Measurements from ENCODE around the gene KRTAP19-7.

The KRTAP19-7 gene

GRCh38 chr21:30552782-30553181, 8.3 kb downstream of the KRTAP19-7 start:
- H3K36me3 Mint-ChIP-seq (ENCODE audit: low read depth), result no peaks in the 10 kb centered on the region
- H3K4me3 Mint-ChIP-seq, result no peak overlapping the region
- no peaks in the 10 kb centered on the region for H3K27me3 Mint-ChIP-seq
- H3K4me1 Mint-ChIP-seq (ENCODE audit: low read depth), result no peaks in the 10 kb centered on the region
- H3K9me3 Mint-ChIP-seq, result peaks cover 12% of the 10 kb centered on the region
- no peak overlapping the region for H3K27ac Mint-ChIP-seq
- DNase-seq, result no peak

GRCh38 chr21:30541764-30542163, 19.4 kb downstream of the KRTAP19-7 start, which contains the start of gene KRTAP19-6:
TSS of gene KRTAP19-6 (minus strand) at chr21:30541864. CDS start at chr21:30541833, 31 bp downstream.
- H3K36me3 Mint-ChIP-seq (ENCODE audit: low read depth), result no peaks in the 10 kb centered on the region
- no peaks in the 10 kb centered on the region for H3K4me1 Mint-ChIP-seq (ENCODE audit: low read depth)
- H3K27ac Mint-ChIP-seq, result no peak within 1 kb of the TSS
- DNase-seq, result no peak
- no peaks in the 10 kb centered on the region for H3K27me3 Mint-ChIP-seq
- H3K4me3 Mint-ChIP-seq, result no peak within 1 kb of the TSS
- H3K9me3 Mint-ChIP-seq, result peaks cover 2% of the 10 kb centered on the region

GRCh38 chr21:30518876-30519275, 42.2 kb downstream of the KRTAP19-7 start:
- Mint-ChIP-seq H3K4me1 (ENCODE audit: low read depth) (no peaks in the 10 kb centered on the region), H3K36me3 (ENCODE audit: low read depth) (no peaks in the 10 kb centered on the region), H3K9me3 (no peaks in the 10 kb centered on the region), H3K27me3 (no peaks in the 10 kb centered on the region), H3K27ac (no peak overlapping the region), H3K4me3 (no peak overlapping the region)
- no peak for DNase-seq

DNA sequence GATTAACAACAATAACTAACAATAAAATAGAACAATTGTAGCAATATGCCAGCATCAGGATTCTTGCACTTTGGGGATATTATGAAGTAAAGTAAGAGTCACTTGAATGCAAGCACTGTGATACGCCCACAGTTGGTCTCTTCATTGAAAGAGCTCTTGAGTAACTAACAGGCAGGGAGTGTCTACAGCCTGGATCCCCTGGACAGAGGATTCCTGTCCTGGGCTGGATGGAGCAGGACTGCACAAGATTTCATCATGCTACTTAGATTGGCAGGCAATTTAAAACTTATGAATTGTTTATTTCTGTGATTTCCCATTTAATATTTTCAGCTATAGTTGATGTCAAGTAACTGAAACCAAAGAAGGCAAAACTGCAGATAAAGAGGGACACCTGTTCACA, 45.4 kb downstream of the KRTAP19-7 start:
- no peaks in the 10 kb centered on the region for H3K4me1 Mint-ChIP-seq (ENCODE audit: low read depth)
- DNase-seq, result no peak
- no peak overlapping the region for H3K27ac Mint-ChIP-seq
- no peak overlapping the region for H3K4me3 Mint-ChIP-seq
- H3K27me3 Mint-ChIP-seq, result no peaks in the 10 kb centered on the region
- H3K36me3 Mint-ChIP-seq (ENCODE audit: low read depth), result no peaks in the 10 kb centered on the region
- no peaks in the 10 kb centered on the region for H3K9me3 Mint-ChIP-seq

Measured in activated T-cell treated with anti-CD3 and anti-CD28 coated beads, Interleukin-2, amount 50 U/mL, for 24 hours (primary cell).